HepG2 (cell line): ENCODE measurements around the gene VTI1B. TPM values are rescaled to one million over a fixed set of nuclear protein-coding genes. Genes with fewer than 3 reads are reported as not detected.

Experiments
- ATF1 ChIP-seq: IDR thresholded peaks from 2 replicates; pipeline ENCODE4 v1.6.1; 2016; ENCODE audit warnings: mild to moderate bottlenecking, control low read depth
- BCL6 ChIP-seq: IDR thresholded peaks from 2 replicates; pipeline ENCODE4 v1.6.1; 2016; ENCODE audit warnings: missing genetic modification reagents, missing compliant biosample characterization
- CREM ChIP-seq, 2 experiments: sonication (generic) in 1 of 2; formaldehyde crosslinking in 1 of 2; IDR thresholded peaks; 2 replicates each; pipeline versions ENCODE4 v1.4.0 to v1.6.1; 2016 to 2020; ENCODE audit warnings: antibody characterized with exemption in 1 of 2, mild to moderate bottlenecking in 1 of 2, missing genetic modification reagents in 1 of 2
- ESRRA ChIP-seq: sonication (generic); formaldehyde crosslinking; IDR thresholded peaks from 2 replicates; pipeline ENCODE4 v1.5.1; 2020; ENCODE audit warnings: mild to moderate bottlenecking, low read depth, missing genetic modification reagents
- ETV5 ChIP-seq: IDR thresholded peaks from 2 replicates; pipeline ENCODE4 v1.6.1; 2018; ENCODE audit warnings: missing biosample characterization, missing genetic modification reagents, inconsistent platforms, borderline replicate concordance
- FOXA3 ChIP-seq: IDR thresholded peaks from 2 replicates; pipeline ENCODE4 v1.6.1; 2016; ENCODE audit warnings: missing genetic modification reagents, missing compliant biosample characterization
- FOXP1 ChIP-seq, 2 experiments: fragments of 450-650 bp in 1 of 2; IDR thresholded peaks; 2 replicates each; pipeline ENCODE4 v1.6.1; 2017 to 2018; ENCODE audit warnings: antibody characterized with exemption in 1 of 2
- GFI1 ChIP-seq: sonication (generic); formaldehyde crosslinking; IDR thresholded peaks from 2 replicates; pipeline ENCODE4 v1.5.0; 2020; ENCODE audit warnings: missing genetic modification reagents, mild to moderate bottlenecking, borderline replicate concordance
- HNRNPUL1 ChIP-seq: fragments of 200-400 bp; formaldehyde crosslinking; IDR thresholded peaks from 2 replicates; pipeline ENCODE4 v1.6.1; 2017; ENCODE audit warnings: low read depth, mild to moderate bottlenecking, low read length, moderate library complexity
- MEF2D ChIP-seq: sonication (generic); formaldehyde crosslinking; IDR thresholded peaks from 2 replicates; pipeline ENCODE4 v1.5.1; 2020; ENCODE audit warnings: mild to moderate bottlenecking, missing genetic modification reagents
- NFIC ChIP-seq: IDR thresholded peaks from 2 replicates; pipeline ENCODE4 v1.6.1; 2012; ENCODE audit warnings: mild to moderate bottlenecking, low read length, inconsistent platforms
- RFX5 ChIP-seq: IDR thresholded peaks from 2 replicates; pipeline ENCODE4 v1.6.1; 2011; ENCODE audit warnings: low read depth, low read length, improper control_type of control experiment
- SOX5 ChIP-seq: IDR thresholded peaks from 2 replicates; pipeline ENCODE4 v1.6.1; 2016; ENCODE audit warnings: borderline replicate concordance
- U2AF1 ChIP-seq: fragments of 200-400 bp; formaldehyde crosslinking; optimal IDR thresholded peaks from 2 replicates; pipeline ENCODE3; 2017; ENCODE audit warnings: mild to moderate bottlenecking, low read depth, low read length
- YEATS2 ChIP-seq: sonication (generic); formaldehyde crosslinking; IDR thresholded peaks from 2 replicates; pipeline ENCODE4 v1.4.0; 2020; ENCODE audit warnings: missing genetic modification reagents, borderline replicate concordance
- ZBTB21 ChIP-seq: sonication (generic); formaldehyde crosslinking; IDR thresholded peaks from 2 replicates; pipeline ENCODE4 v1.4.0; 2020; ENCODE audit warnings: missing genetic modification reagents
- ZFP36L1 ChIP-seq: sonication (generic); formaldehyde crosslinking; IDR thresholded peaks from 2 replicates; pipeline ENCODE4 v1.8.0; 2022; ENCODE audit warnings: mild to moderate bottlenecking, missing genetic modification reagents, moderate library complexity
- ZNF180 ChIP-seq: sonication (generic); formaldehyde crosslinking; IDR thresholded peaks from 2 replicates; pipeline ENCODE4 v1.4.0; 2020; ENCODE audit warnings: low read depth, missing genetic modification reagents, borderline replicate concordance
- ZNF253 ChIP-seq: sonication (generic); formaldehyde crosslinking; IDR thresholded peaks from 2 replicates; pipeline ENCODE4 v1.8.0; 2022; ENCODE audit warnings: mild to moderate bottlenecking, missing genetic modification reagents, borderline replicate concordance
- ZNF333 ChIP-seq: sonication (generic); formaldehyde crosslinking; IDR thresholded peaks from 2 replicates; pipeline ENCODE4 v1.4.0; 2020; ENCODE audit warnings: mild to moderate bottlenecking, missing genetic modification reagents, borderline replicate concordance
- ZNF354B ChIP-seq: sonication (generic); formaldehyde crosslinking; IDR thresholded peaks from 2 replicates; pipeline ENCODE4 v1.8.0; 2022; ENCODE audit warnings: mild to moderate bottlenecking, missing genetic modification reagents
- ZNF549 ChIP-seq: sonication (generic); formaldehyde crosslinking; IDR thresholded peaks from 2 replicates; pipeline ENCODE4 v1.5.0; 2020; ENCODE audit warnings: missing genetic modification reagents
- ZNF562 ChIP-seq: sonication (generic); formaldehyde crosslinking; IDR thresholded peaks from 2 replicates; pipeline ENCODE4 v1.8.0; 2022; ENCODE audit warnings: missing genetic modification reagents, borderline replicate concordance
- ZNF619 ChIP-seq: sonication (generic); formaldehyde crosslinking; IDR thresholded peaks from 2 replicates; pipeline ENCODE4 v1.4.0; 2020; ENCODE audit warnings: mild to moderate bottlenecking, missing genetic modification reagents
- polyA plus RNA-seq, 8 experiments: library from polyadenylated mRNA; depleted of rRNA in 3 of 8; stranded (reverse) in 7 of 8; unstranded in 1 of 8; fragments of >200 nt; fragmentation: Illumina TruSeq in 4 of 8; extraction: Trizol in 4 of 8; gene quantifications; 2 replicates each; pipeline versions ENCODE4 v1.2.1 to v1.2.3, GENCODE V29; 2011 to 2016; ENCODE audit warnings: low read depth in 4 of 8, missing spikeins in 1 of 8, mixed read lengths in 1 of 8; ENCODE audit not compliant: insufficient read depth in 1 of 8
- total RNA-seq, 5 experiments: library from RNA; depleted of rRNA; stranded (reverse); fragments of >200 nt; fragmentation: Illumina TruSeq; extraction: Trizol; gene quantifications; 2 replicates each; pipeline ENCODE4 v1.2.3, GENCODE V29; 2016; ENCODE audit warnings: low read depth in 1 of 5
- TF ChIP-seq, protein P1 (sequence below): sonication (generic); formaldehyde crosslinking; IDR thresholded peaks from 2 replicates; pipeline ENCODE4 v1.5.0; 2020; ENCODE audit warnings: missing genetic modification reagents
- TF ChIP-seq, protein P2 (sequence below): IDR thresholded peaks from 2 replicates; pipeline ENCODE4 v1.6.1; 2016; ENCODE audit warnings: missing genetic modification reagents, missing compliant biosample characterization
- TF ChIP-seq, protein P3 (sequence below): sonication (generic); formaldehyde crosslinking; IDR thresholded peaks from 2 replicates; pipeline ENCODE4 v1.4.0; 2020; ENCODE audit warnings: missing genetic modification reagents, borderline replicate concordance
- TF ChIP-seq, protein P4 (sequence below): sonication (generic); formaldehyde crosslinking; conservative IDR thresholded peaks from 2 replicates; pipeline ENCODE4 v1.4.0; 2020; ENCODE audit warnings: missing genetic modification reagents

VTI1B gene
- total and polyA plus RNA-seq, 2 of the 13 experiments (the other 11 are each of a cell fraction or from before 2014, with no cell fraction given): 39.0 to 103 TPM

DNA sequence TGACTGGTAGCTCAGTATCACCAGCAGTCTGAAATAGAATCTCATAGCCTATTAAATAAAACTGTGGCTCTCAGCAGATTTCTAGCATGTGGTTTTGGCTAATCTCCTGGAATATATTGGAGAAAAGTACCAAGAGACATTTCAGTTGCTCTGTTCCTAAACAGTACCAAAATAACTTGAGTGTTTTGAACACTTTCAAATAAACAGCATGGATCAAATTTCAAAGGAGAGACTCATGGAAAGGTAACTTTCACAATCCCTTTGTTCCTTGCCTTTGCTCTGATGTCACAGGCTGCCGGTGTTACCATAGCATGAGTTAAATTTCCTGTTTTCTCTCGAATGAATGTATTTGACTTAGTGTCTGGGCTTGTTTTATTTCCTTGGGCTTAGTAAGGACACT lies 51.3 kb downstream of the VTI1B start (continued):
- TF ChIP-seq ESRRA (CRISPR knock-in tag) (no peak), ATF1 (CRISPR knock-in tag) (0 out of 2 replicates have a peak, but pooled peaks have one; percentile 12), ZNF253 (CRISPR knock-in tag) (no peak), RFX5 (no peak), BCL6 (CRISPR knock-in tag) (peak; percentile 49; the same call in 1 of the 2 replicates), ZBTB21 (CRISPR knock-in tag) (peak; percentile 90), U2AF1 (no peak), GFI1 (CRISPR knock-in tag) (no peak), FOXA3 (peak; percentile 34; the same call in 1 of the 2 replicates), ZNF562 (no peak), HNRNPUL1 (no peak), ZNF619 (CRISPR knock-in tag) (no peak), ZNF354B (no peak), CREM (IDR thresholded peaks at IDR 0.05) (peak; percentile 42; the same call in 1 of the 2 replicates), CREM (CRISPR knock-in tag; IDR thresholded peaks at IDR 0.05) (no peak), MEF2D (CRISPR knock-in tag) (no peak), NFIC (no peak; the same call in 1 of the 2 replicates), ZNF180 (no peak), ZNF333 (CRISPR knock-in tag) (no peak), FOXP1 (IDR thresholded peaks at IDR 0.05) (no peak), FOXP1 (CRISPR knock-in tag; IDR thresholded peaks at IDR 0.05) (peak; percentile 88), ZNF549 (CRISPR knock-in tag) (no peak), ETV5 (CRISPR knock-in tag) (peak; percentile 53; the same call in 1 of the 2 replicates), SOX5 (CRISPR knock-in tag) (peak; percentile 86), YEATS2 (no peak), ZFP36L1 (no peak; the same call in 1 of the 2 replicates)
- TF ChIP-seq, protein P1, sequence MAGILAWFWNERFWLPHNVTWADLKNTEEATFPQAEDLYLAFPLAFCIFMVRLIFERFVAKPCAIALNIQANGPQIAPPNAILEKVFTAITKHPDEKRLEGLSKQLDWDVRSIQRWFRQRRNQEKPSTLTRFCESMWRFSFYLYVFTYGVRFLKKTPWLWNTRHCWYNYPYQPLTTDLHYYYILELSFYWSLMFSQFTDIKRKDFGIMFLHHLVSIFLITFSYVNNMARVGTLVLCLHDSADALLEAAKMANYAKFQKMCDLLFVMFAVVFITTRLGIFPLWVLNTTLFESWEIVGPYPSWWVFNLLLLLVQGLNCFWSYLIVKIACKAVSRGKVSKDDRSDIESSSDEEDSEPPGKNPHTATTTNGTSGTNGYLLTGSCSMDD: no peak
- TF ChIP-seq, protein P2, sequence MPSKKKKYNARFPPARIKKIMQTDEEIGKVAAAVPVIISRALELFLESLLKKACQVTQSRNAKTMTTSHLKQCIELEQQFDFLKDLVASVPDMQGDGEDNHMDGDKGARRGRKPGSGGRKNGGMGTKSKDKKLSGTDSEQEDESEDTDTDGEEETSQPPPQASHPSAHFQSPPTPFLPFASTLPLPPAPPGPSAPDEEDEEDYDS: no peak
- TF ChIP-seq, protein P3, sequence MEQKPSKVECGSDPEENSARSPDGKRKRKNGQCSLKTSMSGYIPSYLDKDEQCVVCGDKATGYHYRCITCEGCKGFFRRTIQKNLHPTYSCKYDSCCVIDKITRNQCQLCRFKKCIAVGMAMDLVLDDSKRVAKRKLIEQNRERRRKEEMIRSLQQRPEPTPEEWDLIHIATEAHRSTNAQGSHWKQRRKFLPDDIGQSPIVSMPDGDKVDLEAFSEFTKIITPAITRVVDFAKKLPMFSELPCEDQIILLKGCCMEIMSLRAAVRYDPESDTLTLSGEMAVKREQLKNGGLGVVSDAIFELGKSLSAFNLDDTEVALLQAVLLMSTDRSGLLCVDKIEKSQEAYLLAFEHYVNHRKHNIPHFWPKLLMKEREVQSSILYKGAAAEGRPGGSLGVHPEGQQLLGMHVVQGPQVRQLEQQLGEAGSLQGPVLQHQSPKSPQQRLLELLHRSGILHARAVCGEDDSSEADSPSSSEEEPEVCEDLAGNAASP: no peak
- TF ChIP-seq, protein P4, sequence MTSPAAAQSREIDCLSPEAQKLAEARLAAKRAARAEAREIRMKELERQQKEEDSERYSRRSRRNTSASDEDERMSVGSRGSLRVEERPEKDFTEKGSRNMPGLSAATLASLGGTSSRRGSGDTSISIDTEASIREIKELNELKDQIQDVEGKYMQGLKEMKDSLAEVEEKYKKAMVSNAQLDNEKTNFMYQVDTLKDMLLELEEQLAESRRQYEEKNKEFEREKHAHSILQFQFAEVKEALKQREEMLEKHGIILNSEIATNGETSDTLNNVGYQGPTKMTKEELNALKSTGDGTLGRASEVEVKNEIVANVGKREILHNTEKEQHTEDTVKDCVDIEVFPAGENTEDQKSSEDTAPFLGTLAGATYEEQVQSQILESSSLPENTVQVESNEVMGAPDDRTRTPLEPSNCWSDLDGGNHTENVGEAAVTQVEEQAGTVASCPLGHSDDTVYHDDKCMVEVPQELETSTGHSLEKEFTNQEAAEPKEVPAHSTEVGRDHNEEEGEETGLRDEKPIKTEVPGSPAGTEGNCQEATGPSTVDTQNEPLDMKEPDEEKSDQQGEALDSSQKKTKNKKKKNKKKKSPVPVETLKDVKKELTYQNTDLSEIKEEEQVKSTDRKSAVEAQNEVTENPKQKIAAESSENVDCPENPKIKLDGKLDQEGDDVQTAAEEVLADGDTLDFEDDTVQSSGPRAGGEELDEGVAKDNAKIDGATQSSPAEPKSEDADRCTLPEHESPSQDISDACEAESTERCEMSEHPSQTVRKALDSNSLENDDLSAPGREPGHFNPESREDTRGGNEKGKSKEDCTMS (CRISPR knock-in tag): no peak
